HG03025 (cell line): ENCODE results near the gene SERPINB5.
"Not testable (repeated sequence)": the region's sequence is repeated elsewhere in the genome, so short reads cannot be mapped to it uniquely, and the experiment has no call there.

Experiments
- ATAC-seq: cut with Tn5 transposase; IDR thresholded peaks from one replicate; pipeline ENCODE4 v1.9.1; 2021; ENCODE audit warnings: mild to moderate bottlenecking, moderate library complexity; ENCODE audit not compliant: unreplicated experiment, low FRiP score

SERPINB5 gene, protein sequence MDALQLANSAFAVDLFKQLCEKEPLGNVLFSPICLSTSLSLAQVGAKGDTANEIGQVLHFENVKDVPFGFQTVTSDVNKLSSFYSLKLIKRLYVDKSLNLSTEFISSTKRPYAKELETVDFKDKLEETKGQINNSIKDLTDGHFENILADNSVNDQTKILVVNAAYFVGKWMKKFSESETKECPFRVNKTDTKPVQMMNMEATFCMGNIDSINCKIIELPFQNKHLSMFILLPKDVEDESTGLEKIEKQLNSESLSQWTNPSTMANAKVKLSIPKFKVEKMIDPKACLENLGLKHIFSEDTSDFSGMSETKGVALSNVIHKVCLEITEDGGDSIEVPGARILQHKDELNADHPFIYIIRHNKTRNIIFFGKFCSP

DNA sequence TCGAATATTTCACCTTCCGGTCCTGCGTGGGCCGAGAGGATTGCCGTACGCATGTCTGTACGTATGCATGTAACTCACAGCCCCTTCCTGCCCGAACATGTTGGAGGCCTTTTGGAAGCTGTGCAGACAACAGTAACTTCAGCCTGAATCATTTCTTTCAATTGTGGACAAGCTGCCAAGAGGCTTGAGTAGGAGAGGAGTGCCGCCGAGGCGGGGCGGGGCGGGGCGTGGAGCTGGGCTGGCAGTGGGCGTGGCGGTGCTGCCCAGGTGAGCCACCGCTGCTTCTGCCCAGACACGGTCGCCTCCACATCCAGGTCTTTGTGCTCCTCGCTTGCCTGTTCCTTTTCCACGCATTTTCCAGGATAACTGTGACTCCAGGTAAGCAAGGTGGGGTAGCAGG is at the start of gene SERPINB5:
Gene SERPINB5 (plus strand): TSS at position 291 of the 400 bp plus-strand sequence. CDS start 7,471 bp downstream, outside the sequence.
- ATAC-seq: no peak

- ATAC-seq: no peak
Observed at GRCh38 chr18:63427558-63427957, 49.2 kb upstream of the SERPINB5 start.

DNA sequence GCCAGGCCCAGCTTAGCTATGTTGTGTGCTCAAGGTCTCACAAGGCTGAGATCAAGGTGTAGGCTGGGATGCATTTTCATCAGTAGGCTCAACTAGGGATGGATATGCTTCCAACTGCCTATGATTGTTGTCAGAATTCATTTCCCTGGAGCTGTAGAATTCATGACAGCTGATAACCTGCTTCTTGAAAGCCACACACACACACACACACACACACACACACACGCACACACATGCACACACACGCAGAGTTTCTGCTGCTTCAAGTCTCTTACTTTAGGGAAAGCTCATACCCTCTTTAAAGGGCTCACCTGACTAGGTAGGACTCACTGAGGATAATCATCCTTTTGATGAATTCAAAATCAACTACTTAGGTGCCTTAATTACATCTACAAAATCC is 46.2 kb upstream of the SERPINB5 start:
- ATAC-seq: no peak

DNA sequence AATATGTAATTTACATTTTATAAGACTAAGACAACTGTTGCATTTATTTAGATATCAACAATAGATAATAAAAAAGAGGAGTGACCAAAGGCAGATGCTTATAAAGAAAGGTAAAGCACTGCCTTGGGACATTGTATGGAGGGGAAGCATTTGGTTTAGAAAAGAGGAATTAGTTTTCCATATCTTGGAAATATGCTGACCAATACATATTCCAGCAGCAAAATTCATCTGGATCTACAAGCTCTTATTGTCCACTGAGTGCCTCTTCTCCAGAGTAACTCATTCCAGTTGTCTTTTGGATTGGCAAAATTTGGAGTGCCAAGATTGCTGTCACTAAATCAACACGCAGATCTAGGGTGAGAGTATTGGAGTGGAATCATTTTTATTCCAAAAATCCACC is 45.6 kb upstream of the SERPINB5 start:
- ATAC-seq: no peak

DNA sequence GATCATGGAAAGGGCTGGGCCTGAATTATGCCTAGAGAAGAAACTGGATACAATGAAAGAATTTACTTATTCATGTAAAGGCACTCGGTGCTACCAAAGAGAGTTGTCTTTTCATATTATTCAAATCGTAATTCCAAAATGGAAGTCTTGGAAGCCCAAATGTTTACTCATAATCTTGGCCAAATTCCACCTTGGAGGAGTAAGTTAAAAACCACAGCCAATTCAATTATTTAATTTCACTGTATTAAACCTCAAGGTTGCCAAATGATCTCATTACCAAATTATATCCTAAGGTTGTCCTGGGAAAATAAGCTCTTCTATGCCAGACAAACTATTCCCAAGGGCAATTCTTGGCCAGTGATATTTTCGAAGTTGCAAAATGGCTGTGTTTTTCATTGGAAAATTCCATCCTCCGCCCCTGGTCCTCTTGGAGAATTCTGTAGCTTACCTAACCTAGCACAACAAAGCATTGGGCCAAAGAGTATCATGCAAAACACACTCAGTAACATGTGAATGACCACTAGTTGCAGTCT is 43.4 kb upstream of the SERPINB5 start:
- no peak for ATAC-seq

GRCh38 chr18:63438181-63438580 is 38.6 kb upstream of the SERPINB5 start:
- ATAC-seq: no peak

DNA sequence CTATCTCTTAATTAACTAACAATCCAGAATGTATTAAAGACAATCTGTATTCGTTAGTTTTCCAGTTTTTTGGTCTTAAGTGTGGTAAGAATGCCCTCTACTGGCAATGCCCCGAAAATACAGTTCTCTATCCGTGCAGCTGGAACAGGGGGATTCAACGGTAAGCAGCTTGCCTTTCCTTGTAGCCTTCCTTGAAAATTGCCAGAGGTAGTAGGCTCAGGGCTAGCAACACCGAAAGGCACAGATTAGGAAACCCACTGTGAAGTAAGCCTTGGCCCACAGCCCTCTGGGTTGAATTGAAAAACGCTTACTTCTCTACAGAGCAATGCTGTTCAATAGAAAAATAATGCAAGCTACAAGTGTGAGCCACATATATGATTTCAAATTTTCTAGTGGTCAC is 37.4 kb upstream of the SERPINB5 start:
- no peak for ATAC-seq

DNA sequence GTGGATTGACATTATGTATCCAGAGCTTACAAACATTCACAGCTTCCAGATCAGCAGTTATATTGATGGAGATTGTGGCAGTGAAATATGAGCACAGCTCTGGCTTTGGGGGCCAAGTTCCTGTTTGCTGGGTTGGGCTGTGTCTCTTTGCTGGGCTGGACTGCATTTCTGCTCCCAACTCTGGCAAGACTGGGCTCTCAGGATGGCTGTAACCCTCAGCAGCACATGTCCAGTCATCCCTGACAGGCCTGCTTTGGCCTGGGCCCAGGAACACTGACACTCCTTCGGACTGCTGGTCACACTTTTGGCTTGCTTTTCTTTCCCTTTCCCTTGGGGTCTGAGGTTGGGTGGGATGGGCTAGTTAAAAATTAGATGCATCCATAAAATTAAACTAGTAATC is 36.5 kb upstream of the SERPINB5 start:
- no peak for ATAC-seq

DNA sequence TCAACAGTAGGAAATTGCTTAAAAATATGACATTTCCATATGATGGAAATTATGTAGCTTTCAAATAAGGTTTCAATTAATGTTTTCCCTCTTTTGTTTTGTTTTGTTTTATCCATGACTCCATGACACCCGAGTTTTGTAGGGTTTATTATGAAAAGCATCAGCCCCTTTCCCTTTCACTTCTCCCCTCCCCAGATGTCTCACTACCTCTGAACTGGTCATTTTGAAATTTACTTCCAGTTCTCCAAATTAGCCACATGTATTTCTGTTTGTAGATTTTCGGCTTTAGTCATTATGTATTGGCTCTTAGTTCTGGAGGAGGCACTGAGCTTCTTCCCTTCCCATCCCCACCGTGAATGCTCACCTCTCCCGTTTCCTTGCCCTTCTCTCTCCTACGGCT is 35.9 kb upstream of the SERPINB5 start:
- ATAC-seq: no peak

- no peak for ATAC-seq
Observed at GRCh38 chr18:63443829-63444228, 32.9 kb upstream of the SERPINB5 start.

GRCh38 chr18:63444580-63444979 is 32.2 kb upstream of the SERPINB5 start:
- ATAC-seq: no peak

DNA sequence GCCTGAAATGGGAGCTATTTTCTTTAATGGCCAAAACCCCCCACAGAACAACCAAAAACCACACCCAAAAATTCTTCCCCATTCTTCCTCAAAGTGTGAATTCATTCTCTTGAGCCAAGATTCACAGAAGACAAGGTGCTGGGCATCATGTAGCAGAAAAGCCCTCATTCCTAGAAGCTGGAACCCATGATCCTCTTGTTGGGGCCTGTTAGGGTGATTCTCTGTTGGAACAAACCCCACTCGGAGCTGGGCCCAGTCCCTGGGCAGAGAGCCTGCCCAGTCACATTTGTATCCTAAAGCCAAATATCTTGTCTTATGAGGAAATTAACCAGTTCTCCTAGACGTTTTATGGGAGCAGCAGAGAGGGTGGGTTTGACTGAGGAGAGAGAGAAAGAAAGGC is 31.7 kb upstream of the SERPINB5 start:
- ATAC-seq: no peak

- no peak for ATAC-seq
Observed at GRCh38 chr18:63446266-63446665, 30.5 kb upstream of the SERPINB5 start.

- ATAC-seq: no peak
Observed at GRCh38 chr18:63447066-63447465, 29.7 kb upstream of the SERPINB5 start.

- ATAC-seq: no peak
Observed at GRCh38 chr18:63449426-63449825, 27.3 kb upstream of the SERPINB5 start.

GRCh38 chr18:63451799-63452660 is 24.7 kb upstream of the SERPINB5 start:
- ATAC-seq: no peak

DNA sequence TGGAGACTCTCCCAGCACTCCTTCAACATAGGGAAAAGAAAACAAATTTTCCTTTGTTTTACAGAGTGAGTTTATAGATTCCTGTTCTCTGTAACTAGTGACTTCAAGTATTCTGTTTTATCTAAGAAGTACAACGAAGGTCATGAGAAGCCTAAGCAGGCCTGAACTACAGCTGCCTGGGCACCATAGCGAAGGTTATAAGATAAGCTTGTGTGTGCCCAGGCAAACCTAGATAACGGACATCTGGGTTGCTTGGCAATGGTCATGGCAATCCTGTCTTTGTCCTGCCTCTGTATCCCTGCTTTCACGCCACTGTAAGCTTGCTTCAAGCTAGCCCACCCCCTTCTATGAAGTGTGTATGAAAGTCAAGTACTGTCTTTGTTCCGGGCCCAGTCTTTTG is 24.0 kb upstream of the SERPINB5 start:
- not testable (repeated sequence) for ATAC-seq

- no peak for ATAC-seq
Observed at GRCh38 chr18:63454497-63454896, 22.3 kb upstream of the SERPINB5 start.

DNA sequence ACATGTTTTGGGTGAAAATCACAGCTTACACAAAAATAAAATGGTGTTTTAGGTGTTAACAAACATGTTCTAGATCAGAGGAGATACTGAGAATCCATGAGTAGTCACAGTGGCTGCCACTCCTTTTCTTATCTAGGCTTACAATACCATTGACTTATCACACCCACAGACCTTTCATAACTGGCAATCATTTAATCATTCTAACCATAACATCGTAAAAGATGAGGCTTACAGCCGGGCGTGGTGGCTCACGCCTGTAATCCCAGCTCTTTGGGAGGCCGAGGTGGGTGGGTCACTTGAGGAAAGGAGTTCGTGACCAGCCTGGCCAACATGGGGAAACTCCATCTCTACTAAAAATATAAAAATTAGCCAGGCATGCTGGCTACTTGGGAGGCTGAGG is 18.8 kb upstream of the SERPINB5 start:
- ATAC-seq: no peak

DNA sequence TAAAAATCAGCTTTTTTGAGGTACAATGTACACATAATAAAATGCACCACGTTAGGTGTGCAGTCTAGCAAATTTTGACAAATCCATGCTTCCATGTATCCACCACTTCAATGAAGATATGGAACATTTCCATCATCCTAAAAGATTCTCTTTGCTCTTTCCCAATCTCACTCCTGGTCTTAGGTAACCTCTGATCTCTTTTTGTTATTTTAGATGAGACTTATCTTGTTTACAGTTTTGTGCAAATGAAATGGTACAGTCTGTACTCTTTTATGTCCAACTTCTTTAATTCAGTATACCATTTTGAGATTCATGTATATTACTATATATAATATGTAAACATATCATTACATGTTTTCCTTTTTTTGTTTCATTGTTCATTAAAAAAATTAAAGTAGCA is 16.3 kb upstream of the SERPINB5 start:
- ATAC-seq: no peak

GRCh38 chr18:63464434-63464833 is 12.3 kb upstream of the SERPINB5 start:
- no peak for ATAC-seq
